ENCODE results near the gene ARID4B.

The ARID4B gene

GRCh38 chr1:235124111-235124510 is 203.9 kb downstream of the ARID4B start:
- DNase-seq = no peak

DNA sequence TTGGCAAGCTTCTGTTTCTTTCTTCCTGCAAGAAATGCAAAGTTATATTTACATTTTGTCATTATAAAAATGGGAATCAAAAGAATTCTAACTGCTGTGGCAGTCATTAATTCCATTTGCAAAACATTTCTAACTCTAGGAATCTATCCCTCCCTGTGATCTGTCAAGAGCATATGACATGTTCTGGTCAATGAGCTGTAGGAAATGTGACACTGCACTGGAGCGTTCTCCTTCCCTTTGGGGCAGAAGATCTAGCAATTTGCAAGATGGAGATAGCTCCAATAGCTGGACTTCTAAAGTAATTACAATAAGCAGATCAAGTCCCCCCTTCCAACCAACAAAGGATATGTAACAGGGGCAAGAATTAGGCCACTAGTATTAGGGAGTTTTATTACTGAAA is 205.6 kb downstream of the ARID4B start:
- no peak for DNase-seq
